ENCODE results near the gene CPM.
A peak's percentile ranks its signal among the peaks of the same experiment; 100 is the strongest.

CPM gene

GRCh38 chr12:68876461-68876860 lies 56.5 kb downstream of the CPM start:
- DNase-seq, result no peak

- DNase-seq, result no peak
Measured at GRCh38 chr12:68873316-68873715, 59.7 kb downstream of the CPM start.

GRCh38 chr12:68871921-68872320 lies 61.0 kb downstream of the CPM start:
- DNase-seq, result peak; percentile 41 to 50

- no peak for DNase-seq
Measured at GRCh38 chr12:68871396-68871795, 61.6 kb downstream of the CPM start.

- DNase-seq, result no peak
Measured at GRCh38 chr12:68870443-68870842, 62.5 kb downstream of the CPM start.

GRCh38 chr12:68870011-68870410 lies 63.0 kb downstream of the CPM start:
- DNase-seq, result no peak

GRCh38 chr12:68868043-68868790 lies 64.8 kb downstream of the CPM start:
- no peak for DNase-seq

- DNase-seq, result no peak
Measured at GRCh38 chr12:68867606-68868005, 65.4 kb downstream of the CPM start.

- no peak for DNase-seq
Measured at GRCh38 chr12:68866950-68867349, 66.0 kb downstream of the CPM start.

GRCh38 chr12:68865399-68866164 lies 67.4 kb downstream of the CPM start:
- no peak for DNase-seq

- no peak for DNase-seq
Measured at GRCh38 chr12:68864604-68865003, 68.4 kb downstream of the CPM start.

- DNase-seq, result peak; percentile 39 to 66
Measured at GRCh38 chr12:68863886-68864454, 69.0 kb downstream of the CPM start.

GRCh38 chr12:68863109-68863770 lies 69.7 kb downstream of the CPM start:
- DNase-seq, result no peak

- DNase-seq, result no peak
Measured at GRCh38 chr12:68861890-68862289, 71.1 kb downstream of the CPM start.

- DNase-seq, result no peak
Measured at GRCh38 chr12:68856510-68856909, 76.5 kb downstream of the CPM start.

- no peak for DNase-seq
Measured at GRCh38 chr12:68855771-68856170, 77.2 kb downstream of the CPM start.

- no peak for DNase-seq
Measured at GRCh38 chr12:68855111-68855510, 77.9 kb downstream of the CPM start.

GRCh38 chr12:68854554-68854953 lies 78.4 kb downstream of the CPM start:
- DNase-seq, result no peak

GRCh38 chr12:68854078-68854468 lies 78.9 kb downstream of the CPM start:
- DNase-seq, result no peak

GRCh38 chr12:68853396-68854077 lies 79.4 kb downstream of the CPM start:
- no peak for DNase-seq

GRCh38 chr12:68851592-68852306 lies 81.2 kb downstream of the CPM start:
- no peak for DNase-seq

GRCh38 chr12:68850390-68850789 lies 82.6 kb downstream of the CPM start:
- DNase-seq, result no peak
